Stimulated activated CD8-positive, alpha-beta memory T cell treated with anti-CD3 and anti-CD28 coated beads, Interleukin-15, amount 100 ng/mL, for 24 hours (primary cell): Measurements from ENCODE around the gene DNAAF2.
"Not testable (repeated sequence)": the region's sequence is repeated elsewhere in the genome, so short reads cannot be mapped to it uniquely, and the experiment has no call there.

Experiments used
- DNase-seq: peaks from one replicate; pipeline ENCODE4 v3.0.0-alpha.2; 2020; ENCODE audit warnings: low read depth

Gene DNAAF2

GRCh38 chr14:49634547-49635334, at the start of gene DNAAF2:
DNAAF2 (minus strand) TSS chr14:49635244; CDS start chr14:49635149, 95 bp downstream.
- DNase-seq = no peak

DNA sequence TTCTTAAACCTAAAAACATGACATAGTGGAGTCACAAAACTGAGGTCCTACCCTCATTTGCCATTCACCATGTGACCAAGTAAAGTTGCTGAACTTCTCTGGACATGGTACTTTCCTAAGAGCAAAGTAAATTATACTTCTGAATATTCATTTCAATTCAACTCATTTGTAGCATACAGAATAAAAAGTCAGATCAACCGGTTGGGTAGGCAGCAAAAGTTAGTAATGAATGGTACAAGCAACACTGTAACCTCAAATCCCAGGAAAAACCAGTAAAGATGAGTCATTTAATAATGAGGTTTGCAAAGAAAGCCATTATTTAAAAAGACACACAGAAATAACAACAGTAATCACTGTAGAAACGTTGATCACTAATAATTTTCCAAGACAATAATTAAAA, 44.2 kb upstream of the DNAAF2 start:
- DNase-seq = no peak

- DNase-seq = no peak
Measured at GRCh38 chr14:49677643-49678042, 42.6 kb upstream of the DNAAF2 start.

DNA sequence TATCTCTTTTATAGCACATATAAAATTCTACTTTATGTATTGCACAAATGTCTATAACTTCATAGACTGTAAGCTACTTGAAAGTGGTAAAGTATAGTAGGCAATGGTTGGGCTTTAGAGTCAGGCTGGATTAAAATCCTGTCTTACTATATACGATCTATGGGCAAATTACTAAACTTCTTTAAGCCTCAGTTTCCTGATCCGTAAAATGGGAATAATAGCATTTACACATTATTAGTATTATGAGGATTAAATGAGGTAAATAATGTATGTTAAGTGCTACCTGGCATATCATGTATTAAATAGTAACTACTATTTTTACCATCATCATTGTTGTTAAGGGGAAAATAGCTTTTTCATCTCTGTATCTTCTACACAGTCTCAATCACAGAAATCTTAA, 38.5 kb upstream of the DNAAF2 start:
- DNase-seq = no peak

GRCh38 chr14:49670475-49670874, 35.4 kb upstream of the DNAAF2 start:
- DNase-seq = no peak

DNA sequence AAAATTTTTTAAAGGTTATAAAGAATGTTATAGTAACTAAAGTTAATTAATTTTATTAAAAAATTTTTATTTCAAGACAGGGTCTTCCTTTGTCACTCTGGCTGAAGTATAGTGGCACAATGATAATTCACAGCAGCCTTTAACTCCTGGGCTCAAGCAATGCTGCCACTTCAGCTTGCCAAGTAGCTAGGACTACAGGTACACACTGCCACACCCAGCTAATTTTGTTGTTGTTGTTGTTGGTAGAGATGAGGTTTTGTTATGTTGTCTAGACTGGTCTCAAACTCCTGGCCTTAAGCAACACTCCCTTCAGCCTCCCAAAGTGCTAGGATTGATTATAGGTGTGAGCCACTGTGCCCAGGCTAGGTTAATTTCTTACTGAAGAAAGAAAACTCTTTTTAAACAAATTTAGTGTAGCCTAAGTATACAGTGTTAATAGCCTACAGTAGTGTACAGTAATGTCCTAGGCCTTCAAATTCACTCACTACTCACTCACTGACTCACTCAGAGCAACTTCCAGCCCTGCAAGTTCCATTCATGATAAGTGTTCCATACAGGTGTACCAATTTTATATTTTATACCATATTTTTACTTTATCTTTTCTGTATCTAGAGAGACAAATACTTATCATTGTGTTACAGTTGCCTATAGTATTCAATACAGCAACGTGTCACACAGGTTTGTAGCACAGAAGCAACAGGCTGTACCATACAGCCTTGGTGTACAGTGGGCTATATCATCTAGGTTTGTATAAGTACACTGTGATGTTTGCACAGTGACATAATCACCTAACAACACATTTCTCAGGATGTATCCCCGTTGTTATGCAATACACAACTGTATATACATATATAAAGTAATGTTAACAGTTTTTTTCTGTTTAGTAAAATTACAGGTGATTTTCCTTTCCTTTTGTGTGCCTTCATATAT, 24.7 kb upstream of the DNAAF2 start:
- no peak for DNase-seq

GRCh38 chr14:49657500-49657899, 22.5 kb upstream of the DNAAF2 start:
- not testable (repeated sequence) for DNase-seq

DNA sequence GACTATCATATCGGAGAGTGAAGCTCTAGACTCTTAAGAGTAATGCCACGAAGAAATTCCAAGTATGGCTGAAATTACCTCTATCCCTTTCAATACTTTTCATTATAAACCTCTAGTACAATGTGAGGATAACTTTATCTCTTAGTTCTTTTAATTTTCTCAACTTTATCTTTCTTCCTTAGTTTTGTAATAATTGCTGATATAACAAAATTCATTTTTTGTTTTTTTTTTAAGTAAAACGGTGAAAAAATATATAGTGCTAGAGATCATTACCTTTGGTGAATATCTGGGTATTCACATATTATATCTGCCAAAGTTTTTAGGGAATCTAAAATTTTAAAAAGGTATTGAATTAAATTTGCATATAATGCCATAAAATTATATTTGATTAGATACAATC, 19.5 kb upstream of the DNAAF2 start:
- no peak for DNase-seq

DNA sequence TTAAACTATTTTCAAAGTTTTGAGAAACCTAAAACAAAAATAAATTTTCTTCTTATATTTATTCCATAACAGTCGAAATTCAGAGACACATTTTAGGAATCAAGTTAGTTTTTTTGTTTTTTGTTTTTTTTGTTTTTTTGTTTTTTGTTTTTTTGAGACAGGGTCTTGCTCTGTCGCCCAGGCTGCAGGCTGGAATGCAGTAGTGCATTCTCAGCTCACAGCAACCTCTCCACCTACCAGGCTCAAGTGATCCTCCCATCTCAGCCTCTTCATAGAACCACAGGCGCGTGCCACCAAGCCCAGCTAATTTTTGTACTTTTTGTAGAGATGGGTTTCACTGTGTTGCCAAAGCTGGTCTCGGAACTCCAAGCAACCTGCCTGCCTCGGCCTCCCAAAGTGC, 18.5 kb upstream of the DNAAF2 start:
- DNase-seq = no peak

DNA sequence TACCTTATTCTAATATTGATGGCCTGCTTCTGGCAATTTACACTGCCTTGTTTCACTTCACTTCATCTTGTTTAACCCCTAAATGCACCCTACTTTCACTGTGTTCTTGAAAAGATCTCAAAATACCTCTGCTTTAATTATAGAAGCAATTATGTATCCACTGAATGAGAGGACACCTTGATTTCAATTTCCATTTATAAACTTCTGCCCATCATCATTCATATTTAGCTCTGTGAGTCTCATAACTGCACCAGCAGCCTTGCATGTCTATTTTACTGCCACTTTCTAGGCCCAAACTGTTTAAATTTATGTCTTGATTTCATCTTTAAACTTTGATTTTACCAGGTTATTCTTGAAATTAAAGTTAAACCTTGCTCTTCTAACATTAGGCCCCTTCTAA, 7.1 kb upstream of the DNAAF2 start:
- no peak for DNase-seq

GRCh38 chr14:49641697-49642129, 6.7 kb upstream of the DNAAF2 start:
- DNase-seq = no peak

DNA sequence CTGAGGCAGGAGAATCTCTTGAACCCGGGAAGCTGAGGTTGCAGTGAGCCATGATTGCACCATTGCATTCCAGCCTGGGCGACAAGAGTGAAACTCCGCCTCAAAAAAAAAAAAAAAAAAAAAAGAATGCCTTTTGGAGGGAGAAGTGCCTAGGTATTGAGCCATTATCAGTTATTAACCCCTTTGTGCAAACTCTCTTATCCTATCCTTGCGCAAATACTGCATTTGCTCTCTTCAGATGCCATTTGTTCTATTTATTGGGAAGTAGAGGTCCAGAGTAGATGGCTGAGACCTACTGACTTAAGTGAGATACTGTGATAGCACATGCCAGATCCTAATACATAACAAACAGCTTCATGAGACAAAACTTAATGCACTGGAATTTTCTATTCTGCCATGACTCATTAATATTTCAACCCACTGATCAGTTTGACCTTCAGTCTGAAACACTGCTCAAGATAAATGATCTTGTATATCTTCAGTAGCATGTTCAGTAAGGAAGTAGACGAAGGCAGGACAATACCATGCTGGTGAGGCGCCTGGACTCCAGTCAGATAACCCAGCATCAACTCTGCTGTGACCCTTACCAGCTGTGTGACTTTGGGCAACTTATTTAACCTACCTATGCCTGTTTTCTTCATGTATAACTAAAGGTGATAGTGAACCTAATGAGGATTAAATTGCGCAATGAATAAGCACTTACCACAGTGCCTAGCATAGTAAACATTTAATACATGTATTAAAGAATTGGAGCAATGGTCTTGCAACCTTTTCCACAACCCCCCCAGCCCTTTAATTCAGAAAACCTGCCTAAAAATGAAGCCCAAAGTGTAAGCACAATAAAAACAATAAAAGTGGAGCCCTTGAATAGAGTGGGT, 5.7 kb upstream of the DNAAF2 start:
- DNase-seq = no peak

DNA sequence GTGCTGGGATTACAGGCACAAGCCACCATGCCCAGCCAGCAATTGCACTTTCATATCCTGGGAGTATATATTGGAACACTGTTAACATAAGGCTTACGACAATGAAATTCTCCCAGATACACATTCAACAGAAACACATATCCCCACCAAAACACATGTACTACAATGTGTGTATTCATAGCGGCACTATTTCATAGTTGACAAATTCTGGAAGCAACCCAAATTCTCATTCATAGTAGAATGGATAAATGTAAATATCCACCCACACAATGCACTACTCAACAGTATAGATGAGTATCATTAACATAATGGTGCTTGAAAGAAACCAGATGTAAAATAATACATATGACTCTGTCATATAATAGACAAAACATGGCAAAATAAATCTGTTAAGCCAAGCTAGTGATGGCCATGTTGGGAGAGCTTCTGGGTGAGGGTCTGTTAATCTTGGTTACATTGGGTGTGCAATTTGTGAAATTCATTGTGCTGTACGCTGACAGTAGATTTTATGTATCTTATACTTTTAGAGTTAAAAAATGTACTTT, 2.6 kb upstream of the DNAAF2 start:
- DNase-seq = no peak

- no peak for DNase-seq
Measured at GRCh38 chr14:49636866-49637265, 1.8 kb upstream of the DNAAF2 start.

GRCh38 chr14:49633640-49634546, 1.2 kb downstream of the DNAAF2 start:
- DNase-seq = peak; percentile 88

- DNase-seq = no peak
Measured at GRCh38 chr14:49623941-49624839, 10.9 kb downstream of the DNAAF2 start.

GRCh38 chr14:49623387-49623786, 11.7 kb downstream of the DNAAF2 start:
- DNase-seq = no peak

DNA sequence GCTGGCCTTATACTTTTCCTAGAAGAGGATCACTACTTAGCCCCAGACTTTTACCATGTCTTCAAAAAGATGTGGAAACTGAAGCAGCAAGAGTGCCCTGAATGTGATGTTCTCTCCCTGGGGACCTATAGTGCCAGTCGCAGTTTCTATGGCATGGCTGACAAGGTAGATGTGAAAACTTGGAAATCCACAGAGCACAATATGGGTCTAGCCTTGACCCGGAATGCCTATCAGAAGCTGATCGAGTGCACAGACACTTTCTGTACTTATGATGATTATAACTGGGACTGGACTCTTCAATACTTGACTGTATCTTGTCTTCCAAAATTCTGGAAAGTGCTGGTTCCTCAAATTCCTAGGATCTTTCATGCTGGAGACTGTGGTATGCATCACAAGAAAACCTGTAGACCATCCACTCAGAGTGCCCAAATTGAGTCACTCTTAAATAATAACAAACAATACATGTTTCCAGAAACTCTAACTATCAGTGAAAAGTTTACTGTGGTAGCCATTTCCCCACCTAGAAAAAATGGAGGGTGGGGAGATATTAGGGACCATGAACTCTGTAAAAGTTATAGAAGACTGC, 12.9 kb downstream of the DNAAF2 start:
- no peak for DNase-seq
